ENCODE measurements around the gene CNOT8.

Gene CNOT8

GRCh38 chr5:154836225-154836624, 22.2 kb upstream of the CNOT8 start:
- no peak for DNase-seq

GRCh38 chr5:154837009-154837901, 21.2 kb upstream of the CNOT8 start:
- no peak for DNase-seq

GRCh38 chr5:154840435-154841272, 17.8 kb upstream of the CNOT8 start:
- no peak for DNase-seq

- DNase-seq: no peak
Measured at GRCh38 chr5:154841273-154841661, 17.2 kb upstream of the CNOT8 start.

- DNase-seq: no peak
Measured at GRCh38 chr5:154842689-154843530, 15.5 kb upstream of the CNOT8 start.

- no peak for DNase-seq
Measured at GRCh38 chr5:154844809-154845208, 13.6 kb upstream of the CNOT8 start.

GRCh38 chr5:154849264-154849785, 9.1 kb upstream of the CNOT8 start:
- DNase-seq: no peak

GRCh38 chr5:154849791-154850201, 8.6 kb upstream of the CNOT8 start:
- DNase-seq: no peak

- DNase-seq: no peak
Measured at GRCh38 chr5:154850255-154851062, 8.0 kb upstream of the CNOT8 start, which contains the start of gene FAXDC2. FAXDC2 (minus strand) TSS chr5:154850603; CDS start chr5:154838178, 12,425 bp downstream.

- no peak for DNase-seq
Measured at GRCh38 chr5:154851351-154851750, 7.1 kb upstream of the CNOT8 start.

GRCh38 chr5:154857530-154858296, 714 bp upstream of the CNOT8 start:
- peak; percentile 91 for DNase-seq

- no peak for DNase-seq
Measured at GRCh38 chr5:154858972-154859871, 795 bp downstream of the CNOT8 start.

GRCh38 chr5:154860123-154860522, 1.7 kb downstream of the CNOT8 start:
- no peak for DNase-seq

- DNase-seq: no peak
Measured at GRCh38 chr5:154860765-154861164, 2.3 kb downstream of the CNOT8 start.

- DNase-seq: no peak
Measured at GRCh38 chr5:154861946-154862345, 3.5 kb downstream of the CNOT8 start.

GRCh38 chr5:154862766-154863165, 4.3 kb downstream of the CNOT8 start:
- DNase-seq: no peak

- no peak for DNase-seq
Measured at GRCh38 chr5:154863291-154864080, 5.1 kb downstream of the CNOT8 start.

GRCh38 chr5:154865466-154866184, 7.2 kb downstream of the CNOT8 start:
- no peak for DNase-seq
